ENCODE measurements around the gene PDF. TPM values are rescaled to one million over a fixed set of nuclear protein-coding genes. Genes with fewer than 3 reads are reported as not detected.

PDF gene
- total RNA-seq, 1 donor from 2014 or later: 3.1 TPM

DNA sequence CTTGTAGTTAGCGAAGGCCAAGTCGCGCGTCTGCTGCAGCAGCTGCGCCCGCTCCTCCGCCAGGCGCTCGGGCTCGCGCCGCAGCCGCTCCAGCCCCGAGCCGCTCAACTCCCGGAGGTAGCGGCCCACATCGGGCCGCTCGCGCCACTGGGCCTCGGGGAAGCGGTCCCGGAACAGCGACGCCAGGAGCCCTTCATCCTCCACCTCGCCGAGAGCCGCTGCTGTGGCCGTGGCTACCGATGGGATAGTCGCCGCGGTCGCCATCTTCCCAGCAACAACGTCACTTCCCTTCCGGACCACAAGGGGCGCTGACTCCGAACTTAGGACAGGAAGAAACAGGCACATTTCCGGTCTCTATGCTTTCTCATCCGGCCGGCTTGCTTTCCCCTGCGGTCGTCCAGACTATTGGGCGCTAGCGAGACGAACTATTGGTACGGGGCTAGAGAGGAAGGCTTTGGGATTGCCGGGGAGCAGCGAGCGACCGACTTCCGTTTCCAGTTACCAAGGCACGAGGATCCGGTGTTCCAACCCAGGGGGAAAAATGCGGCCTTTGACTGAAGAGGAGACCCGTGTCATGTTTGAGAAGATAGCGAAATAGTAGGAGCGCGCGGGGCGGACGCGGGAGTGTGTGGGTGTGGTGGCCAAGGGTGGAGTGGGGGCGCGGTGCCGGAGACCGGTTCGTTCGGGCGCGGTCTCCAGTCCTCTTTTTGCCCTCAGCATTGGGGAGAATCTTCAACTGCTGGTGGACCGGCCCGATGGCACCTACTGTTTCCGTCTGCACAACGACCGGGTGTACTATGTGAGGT is 9.1 kb upstream of the PDF start, which contains the start of the genes COG8 and NIP7:
Gene COG8 (minus strand): TSS at position 276 of the 806 bp plus-strand sequence. CDS start 12 bp downstream, at position 264.
Gene NIP7 (plus strand): TSS at position 484 of the 806 bp plus-strand sequence. CDS start 58 bp downstream, at position 542.
- DNase-seq (ENCODE audit: low spot score): peak; percentile 99

DNA sequence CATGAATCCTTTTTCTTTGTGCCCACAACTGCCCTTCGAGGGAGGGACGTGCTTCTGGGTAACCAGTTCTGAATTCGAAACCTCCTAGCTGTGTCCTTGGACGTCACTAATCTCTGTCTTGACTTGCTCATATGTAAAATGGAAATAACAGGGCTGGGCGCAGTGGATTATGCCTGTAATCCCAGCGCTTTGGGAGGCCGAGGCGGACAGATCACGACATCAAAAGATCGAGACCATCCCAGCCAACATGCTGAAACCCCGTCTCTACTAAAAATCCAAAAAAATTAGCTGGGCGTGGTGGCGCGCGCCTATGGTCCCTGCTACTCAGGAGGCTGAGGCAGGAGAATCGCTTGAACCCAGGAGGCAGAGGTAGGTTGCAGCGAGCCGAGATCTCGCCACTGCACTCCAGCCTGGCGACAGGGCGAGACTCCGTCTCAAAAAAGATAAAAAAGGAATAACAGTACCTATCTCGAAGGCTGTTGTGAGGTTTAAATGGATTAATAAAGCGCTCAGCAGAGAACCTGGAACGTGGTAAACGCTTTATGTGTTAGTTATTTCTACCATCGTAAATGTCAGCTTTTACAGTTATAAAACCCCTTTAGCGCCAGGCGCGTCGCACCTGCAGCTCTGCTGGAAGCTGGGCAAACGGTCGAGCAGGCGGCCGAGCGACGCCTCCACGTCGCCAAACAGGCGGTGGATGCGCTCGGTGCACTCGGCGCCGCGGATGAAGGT is 8.3 kb upstream of the PDF start:
- DNase-seq (ENCODE audit: low spot score): no peak

DNA sequence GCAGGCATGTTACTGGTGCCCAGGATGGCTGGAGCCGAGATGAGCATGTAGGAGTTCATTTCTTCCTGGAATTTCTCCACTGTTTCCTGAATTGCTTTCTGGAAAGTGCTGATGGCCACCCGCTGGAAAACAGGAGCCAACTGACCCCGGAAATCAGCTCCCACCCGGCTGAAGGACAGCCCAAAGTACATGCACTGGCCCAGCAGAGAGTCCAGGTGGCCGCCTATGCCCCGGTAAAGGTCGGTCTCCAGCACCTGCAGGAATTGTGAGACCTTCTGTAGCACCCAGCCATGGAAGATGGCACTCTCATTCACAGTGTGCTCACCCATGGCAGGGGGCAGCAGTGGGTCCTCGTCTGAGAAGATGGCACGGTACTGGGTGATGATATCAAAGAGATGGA is 4.3 kb upstream of the PDF start:
- no peak for DNase-seq (ENCODE audit: low spot score)

DNA sequence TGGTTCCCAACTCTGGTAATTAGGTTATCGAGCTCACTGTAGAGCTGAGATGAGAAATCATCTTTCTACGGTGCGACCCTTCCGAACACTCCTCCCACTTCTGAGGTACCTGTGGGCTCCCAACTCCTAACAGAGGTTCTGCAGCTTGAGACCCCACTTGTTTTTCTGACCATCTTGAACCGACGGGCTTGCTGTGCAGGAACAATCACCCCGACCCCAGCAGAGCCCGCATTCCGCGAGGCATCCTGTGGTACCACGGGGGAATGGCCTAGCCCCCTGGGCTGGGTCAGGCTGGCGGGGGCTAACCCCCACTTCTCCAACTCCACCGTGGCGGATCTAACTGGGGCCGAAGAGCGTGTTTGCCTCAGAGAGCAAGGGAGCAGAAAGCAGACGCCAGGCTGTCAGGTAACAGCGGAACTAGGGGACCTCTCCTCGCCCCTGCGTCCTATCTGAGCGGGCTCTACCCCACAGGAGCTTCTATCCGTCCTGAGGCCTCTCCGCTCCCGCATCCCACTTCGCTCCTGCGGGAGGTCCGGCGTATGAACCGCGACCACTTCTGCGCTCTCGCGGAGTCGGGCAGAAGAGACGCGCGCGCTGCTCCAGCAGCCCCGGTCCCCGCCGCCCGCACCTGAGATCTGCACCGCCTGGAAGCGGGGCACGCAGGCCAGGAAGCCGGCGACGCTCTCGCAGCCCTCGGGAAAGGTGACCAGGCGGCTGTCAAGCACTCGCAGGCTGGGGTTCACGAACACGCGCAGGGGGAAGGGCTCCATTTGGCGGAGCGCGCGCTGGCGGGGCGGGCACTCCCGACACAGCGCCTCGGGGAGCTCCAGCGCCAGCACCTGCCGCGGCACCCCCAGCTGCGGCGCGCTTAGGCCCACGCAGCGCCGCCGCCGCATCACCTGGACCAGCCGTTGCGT is 761 bp downstream of the PDF start:
- peak; percentile 8 for DNase-seq (ENCODE audit: low spot score)

DNA sequence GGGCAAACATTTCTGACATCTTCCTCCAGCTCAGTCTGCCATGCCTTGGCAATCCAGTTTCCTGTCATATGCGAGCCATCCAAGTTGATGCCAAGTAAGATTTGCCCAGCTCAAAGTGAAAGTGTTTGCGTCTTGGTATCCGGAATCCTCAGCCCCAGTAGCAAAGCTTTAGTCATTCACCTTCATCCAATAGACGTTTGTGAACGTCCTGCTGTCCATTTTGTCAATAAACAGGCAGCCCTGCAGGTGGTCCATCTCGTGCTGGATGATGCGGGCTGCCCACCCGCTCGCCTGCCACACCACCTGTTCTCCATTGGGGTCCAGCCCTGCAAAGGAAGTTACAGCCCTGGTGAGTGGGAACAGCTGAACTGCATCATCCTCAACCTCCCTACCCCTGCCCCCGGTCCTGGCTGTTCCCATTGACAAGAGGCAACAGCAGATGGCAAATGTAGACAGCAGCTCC is 1.5 kb downstream of the PDF start:
- DNase-seq (ENCODE audit: low spot score): no peak

DNA sequence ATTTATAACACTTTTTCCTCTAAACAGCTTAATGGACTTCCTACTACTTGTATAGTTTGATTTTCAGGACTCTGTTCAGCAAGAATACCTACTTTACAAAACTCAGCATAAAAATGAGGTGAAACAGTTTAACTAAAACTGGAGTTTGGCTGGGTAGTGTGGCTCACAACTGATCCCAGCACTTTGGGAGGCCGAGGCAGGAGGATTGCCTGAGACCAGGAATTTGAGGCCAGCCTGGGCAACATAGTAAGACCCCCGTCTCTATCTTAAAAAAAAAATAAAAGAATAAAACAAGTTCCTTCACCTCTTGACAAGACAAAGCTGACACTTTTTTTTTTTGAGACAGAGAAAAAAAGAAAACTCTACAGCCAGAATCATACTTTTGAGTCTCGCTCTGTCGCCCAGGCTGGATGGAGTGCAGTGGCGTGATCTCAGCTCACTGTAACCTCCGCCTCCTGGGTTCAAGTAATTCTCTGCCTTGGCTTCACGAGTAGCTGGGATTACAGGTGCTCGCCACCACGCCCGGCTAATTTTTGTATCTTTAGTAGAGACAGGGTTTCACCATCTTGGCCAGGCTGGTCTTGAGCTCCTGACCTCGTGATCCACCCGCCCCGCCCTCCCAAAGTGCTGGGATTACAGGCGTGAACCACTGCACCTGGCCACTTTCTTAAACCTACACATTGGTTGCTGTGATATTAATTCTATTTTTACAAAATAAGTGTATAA is 2.6 kb downstream of the PDF start:
- DNase-seq (ENCODE audit: low spot score): no peak

DNA sequence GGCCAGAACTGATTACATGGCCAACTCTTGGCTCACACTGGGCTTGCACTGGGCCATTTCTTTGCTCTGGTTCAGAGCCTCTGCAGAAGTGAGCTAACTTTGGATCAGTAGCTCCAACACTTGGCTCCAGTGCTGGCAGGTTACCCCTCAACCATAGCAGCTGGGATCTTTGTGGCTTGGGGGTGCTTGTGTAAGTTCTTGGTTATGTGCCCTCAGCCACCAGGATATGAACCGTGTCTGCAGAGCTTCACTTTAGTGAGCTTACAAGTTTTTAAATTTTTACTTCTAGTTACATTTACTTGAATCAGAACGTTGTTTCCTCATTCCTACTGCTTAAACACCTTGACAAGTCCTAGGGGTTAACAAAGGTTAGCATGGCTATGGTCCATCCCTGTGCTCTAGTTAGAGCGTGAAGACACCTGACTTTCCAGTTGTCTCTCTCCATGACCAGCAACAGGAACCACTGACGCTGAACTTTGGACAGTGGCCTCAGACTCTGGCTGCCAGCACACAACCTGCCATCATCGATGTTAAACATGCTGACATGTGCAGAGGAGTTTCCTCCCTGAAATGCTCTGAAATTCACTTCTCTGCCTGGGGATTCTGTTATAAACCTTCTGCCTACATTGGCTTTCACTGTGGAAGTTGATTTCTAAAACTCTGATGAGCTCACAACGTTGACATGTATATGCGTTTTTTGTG is 4.1 kb downstream of the PDF start:
- no peak for DNase-seq (ENCODE audit: low spot score)

DNA sequence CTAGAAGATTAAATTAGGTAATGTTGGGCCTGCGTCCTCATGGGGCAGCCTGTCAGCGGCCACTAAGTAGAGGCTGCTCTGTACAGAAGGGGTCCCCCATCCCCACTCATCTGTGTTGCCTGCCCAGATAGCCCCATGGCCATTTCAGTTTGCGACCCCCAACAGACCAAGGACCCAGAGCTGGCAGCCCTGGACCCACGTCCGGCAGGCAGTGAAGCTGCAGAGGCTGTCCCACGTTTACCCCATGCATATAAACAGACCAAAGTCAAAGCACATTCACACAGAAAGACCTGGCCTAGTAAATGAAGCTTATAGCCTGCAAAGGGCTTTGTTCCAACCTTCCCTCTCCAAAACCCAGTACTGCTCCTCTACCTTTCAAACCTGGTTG is 4.6 kb downstream of the PDF start:
- no peak for DNase-seq (ENCODE audit: low spot score)

DNA sequence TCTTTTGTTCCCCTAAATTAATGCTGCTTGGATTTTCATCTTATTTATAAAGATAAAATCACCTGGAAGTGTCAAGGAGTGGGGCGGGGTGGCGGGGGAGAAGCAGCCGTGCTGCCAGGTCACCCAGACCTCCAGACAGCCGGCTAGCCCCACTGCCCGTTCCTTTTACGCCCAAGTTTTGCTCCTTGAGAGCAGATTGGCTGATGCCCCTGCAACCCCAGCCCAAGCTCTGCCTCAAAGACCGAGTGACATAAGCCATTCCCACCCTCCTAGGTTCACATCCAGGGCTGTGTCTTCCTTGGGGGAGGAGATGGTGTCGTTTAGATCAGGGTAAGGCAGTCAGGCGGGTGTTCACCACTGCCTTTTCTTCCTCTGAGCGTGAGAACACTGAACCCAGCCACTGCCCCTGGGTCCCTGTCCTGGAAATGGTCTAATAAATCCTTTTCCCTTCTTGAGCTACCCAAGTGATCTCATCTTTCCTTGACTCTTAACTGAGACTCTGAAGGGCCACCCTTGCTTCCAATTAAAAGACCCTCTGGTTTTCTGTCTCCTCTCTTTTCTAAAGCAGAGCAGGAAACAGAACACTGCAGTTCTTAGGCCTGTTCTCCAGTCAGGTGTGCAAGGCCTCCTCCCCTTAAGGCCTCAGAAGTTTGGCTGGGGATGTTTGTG is 5.7 kb downstream of the PDF start:
- no peak for DNase-seq (ENCODE audit: low spot score)

DNA sequence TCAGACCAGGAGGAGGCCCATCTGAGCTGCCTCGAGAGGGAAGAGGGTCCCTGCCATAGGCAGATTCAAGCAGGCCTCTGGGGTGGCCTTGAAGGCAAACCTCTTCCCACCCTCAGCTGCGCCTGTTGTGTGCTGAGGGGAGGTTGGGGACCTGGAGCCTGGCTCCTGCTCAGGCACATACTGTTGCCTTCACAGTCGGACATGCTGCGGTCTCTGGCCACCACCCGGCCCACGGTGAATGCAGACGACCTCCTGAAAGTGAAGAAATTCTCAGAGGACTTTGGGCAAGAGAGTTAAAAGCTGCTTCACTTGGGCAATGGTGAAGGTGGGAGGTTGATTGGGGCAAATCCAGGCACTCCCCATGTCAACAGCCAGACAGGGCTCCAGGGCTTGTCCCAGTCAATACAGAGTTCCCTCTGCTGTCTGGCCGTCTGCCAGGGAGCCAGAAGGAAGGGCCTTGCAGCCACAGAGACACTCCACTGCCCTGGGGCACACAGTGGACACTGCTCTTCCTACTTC is 6.3 kb downstream of the PDF start:
- DNase-seq (ENCODE audit: low spot score): peak; percentile 17

DNA sequence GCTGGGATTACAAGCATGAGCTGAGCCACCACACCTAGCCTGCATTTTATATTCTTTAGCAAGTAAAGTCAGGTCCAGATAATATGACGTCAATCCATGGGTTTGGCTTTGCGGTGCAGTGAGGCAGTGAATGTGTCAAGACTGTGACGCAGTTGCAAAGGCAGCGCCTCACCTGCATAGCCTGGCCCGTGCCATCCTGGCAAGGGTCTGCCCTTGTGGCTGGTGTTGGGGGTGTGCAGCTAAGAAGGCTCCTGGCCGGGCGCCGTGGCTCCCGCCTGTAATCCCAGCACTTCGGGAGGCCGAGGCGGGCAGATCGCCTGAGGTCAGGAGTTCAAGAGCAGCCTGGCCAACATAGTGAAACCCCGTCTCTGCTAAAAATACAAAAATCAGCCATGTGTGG is 7.0 kb downstream of the PDF start:
- DNase-seq (ENCODE audit: low spot score): no peak

DNA sequence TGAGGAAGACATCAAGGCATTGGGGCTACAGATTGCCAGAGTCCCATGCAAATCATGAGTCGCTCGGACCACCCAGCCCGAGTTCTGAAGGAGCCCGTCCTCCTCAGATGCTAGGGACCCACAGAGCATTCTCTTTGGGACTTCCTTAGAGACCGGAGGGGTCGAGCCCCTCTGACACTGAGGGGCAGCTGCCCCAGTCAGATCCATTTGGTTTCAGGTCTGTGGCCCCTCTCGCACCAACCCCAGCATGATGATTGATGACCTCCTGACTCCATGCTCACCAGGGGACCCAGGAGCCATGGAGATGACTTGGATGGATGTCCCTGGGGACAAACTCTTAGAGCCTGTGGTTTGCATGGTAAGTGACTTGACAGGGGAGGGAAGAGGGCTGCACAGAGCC is 8.0 kb downstream of the PDF start:
- DNase-seq (ENCODE audit: low spot score): no peak

DNA sequence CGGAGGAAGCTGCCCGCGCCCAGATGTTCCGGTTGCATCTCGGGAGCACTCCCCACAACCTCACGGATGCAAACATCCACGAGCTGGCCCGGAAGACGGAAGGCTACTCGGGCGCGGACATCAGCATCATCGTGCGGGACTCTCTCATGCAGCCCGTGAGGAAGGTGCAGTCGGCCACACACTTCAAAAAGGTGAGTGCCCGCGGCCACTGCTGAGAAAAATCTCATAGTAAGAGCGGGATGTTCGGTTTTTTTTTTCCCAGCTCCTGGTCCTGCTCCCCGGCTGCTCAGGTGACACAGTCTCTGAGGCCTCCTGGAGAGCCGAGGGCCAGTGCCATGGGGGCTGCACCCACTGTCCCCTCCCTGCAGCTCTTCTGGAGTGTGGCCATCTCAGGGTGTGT is 9.3 kb downstream of the PDF start:
- no peak for DNase-seq (ENCODE audit: low spot score)

DNA sequence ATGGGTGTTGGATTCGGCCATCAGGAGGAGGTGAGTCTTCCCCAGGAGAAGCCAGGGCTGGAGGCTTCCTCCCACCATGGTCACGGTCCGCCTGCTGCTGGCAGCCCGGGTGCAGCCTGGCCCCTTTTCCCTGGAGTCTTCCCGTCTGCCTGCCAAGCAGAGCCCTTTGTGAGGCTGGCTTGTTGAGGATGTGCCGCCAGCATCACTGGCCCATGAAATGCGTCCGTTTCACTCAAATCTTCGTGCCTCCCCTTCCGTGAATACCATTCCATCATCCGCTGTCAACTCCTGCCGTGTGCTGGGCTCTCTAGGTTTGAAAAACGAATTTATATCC is 9.7 kb downstream of the PDF start:
- DNase-seq (ENCODE audit: low spot score): no peak

DNA sequence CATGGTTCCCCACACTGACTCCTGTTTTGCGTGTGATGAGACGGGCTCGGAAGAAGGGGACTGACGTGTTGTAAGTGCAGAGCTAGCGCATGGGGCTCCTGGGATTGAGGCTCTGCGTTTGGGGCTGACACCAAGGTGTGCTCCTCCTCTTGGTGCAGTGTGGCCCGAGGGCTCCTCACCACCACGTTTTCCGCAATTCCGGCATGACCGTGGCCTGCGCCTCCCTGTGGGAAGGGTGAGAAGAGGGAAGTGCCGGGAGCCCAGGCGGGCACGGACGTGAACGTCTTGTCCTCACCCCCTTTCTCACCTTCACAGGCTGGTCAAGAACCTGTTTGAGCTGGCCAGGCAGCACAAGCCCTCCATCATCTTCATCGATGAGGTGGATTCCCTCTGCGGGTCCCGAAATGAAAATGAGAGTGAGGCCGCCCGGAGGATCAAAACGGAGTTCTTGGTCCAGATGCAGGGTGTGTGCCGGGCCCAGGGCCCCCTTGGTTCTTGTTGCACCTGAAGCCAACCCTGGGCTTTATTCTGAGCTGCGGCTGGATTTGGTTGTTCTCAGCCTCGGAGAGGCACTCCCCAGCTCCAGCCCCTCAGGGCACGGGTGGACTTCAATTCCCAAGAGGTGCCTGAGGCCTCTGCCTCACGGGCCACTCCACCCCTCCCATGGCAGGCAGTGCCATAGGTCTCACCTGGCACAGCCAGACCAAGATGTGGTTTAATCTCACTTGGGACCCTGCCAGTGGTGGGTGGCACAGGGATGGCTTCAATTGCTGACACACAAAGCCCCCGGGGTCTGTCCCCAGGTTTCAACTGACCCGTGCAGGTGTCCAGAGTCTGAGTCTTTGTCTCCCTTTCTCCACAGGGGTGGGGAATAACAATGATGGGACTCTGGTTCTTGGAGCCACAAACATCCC is 10.3 kb downstream of the PDF start:
- DNase-seq (ENCODE audit: low spot score): no peak

DNA sequence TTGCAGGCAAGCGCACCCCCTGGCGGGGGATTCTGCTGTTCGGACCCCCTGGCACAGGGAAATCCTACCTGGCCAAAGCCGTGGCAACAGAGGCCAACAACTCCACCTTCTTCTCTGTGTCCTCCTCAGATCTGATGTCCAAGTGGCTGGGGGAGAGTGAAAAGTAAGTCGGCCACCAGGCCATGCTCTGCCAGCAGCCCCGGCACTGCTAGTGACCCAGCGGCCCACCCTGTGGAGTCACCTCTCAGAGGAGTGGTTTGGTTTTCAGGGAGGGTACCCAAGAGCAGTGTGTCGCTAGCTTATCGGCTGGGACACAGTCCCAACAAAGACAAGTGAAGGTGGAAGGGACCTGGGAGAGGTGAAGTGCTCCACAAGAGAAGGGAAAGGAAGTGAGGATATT is 11.0 kb downstream of the PDF start:
- no peak for DNase-seq (ENCODE audit: low spot score)

DNA sequence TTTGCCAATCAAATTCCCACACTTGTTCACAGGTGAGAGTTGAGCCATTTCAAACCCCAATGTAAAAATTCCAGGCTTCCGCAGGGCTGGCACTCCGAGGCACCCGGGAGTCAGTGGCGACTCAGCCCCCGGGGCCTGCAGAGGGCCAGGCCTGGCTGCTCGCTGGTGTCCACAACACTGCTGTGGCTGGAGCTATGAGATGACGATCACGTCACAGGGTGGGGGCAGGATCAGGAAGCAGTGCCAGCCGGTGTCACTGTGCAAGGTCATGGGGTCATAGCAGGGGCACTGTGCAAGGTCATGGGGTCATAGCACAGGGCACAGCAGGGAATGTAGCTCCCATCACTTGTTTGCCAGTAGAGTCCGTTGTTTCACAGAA is 11.5 kb downstream of the PDF start:
- DNase-seq (ENCODE audit: low spot score): no peak

DNA sequence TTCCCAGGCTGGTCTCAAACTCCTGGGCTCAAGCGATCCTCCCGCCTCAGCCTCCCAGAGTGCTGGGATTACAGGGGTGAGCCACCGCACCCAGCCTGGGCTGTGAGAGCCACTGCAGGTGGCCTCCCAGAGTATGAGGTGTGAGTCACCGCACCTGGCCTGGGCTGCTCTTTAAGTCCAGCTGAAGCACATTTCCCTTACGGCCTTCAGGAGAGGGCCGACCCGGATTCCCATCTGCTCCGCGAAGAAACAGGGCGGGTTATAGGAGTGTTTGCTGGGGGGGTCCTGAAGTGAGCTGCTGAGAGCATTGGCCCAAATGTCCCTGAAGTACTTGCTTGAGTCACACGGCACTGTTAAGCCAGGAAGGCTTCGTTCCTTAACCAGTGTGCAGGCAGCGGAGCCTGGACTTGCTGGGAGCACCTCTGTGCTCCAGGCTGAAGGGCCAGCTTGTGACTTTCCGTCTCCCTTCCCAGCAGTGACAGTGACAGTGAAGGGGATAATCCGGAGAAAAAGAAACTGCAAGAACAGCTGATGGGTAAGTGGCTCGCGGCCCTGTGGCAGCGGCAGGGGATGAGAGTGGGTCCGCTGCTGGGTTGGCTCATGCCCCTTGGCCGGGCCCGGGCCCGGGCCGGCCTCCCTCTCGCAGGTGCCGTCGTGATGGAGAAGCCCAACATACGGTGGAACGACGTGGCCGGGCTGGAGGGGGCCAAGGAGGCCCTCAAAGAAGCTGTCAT is 12.0 kb downstream of the PDF start:
- no peak for DNase-seq (ENCODE audit: low spot score)
